ENCODE measurements around the gene C20orf202.

Gene C20orf202

DNA sequence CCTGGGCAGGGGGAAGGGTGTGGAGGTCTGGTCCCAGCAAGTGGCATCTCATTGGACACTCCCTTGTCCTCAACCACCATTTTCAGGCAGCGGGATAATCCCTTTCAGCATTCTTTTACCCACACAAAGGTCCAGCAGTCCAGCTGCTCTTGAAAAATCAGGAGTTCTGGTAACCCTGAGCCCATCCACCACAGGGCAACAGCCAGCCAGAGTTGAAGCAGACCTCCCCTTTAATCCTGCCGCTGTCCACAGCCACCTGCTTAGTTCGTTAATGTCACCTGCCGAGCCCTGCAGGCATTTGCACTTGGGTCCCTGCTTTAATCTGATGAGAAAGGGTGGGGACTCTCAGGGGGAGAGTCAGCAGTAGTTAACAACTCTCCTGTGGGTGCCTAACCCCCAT is 29.6 kb upstream of the C20orf202 start:
- TF ChIP-seq, protein P1, sequence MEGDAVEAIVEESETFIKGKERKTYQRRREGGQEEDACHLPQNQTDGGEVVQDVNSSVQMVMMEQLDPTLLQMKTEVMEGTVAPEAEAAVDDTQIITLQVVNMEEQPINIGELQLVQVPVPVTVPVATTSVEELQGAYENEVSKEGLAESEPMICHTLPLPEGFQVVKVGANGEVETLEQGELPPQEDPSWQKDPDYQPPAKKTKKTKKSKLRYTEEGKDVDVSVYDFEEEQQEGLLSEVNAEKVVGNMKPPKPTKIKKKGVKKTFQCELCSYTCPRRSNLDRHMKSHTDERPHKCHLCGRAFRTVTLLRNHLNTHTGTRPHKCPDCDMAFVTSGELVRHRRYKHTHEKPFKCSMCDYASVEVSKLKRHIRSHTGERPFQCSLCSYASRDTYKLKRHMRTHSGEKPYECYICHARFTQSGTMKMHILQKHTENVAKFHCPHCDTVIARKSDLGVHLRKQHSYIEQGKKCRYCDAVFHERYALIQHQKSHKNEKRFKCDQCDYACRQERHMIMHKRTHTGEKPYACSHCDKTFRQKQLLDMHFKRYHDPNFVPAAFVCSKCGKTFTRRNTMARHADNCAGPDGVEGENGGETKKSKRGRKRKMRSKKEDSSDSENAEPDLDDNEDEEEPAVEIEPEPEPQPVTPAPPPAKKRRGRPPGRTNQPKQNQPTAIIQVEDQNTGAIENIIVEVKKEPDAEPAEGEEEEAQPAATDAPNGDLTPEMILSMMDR (IDR thresholded peaks at IDR 0.05), result no peak

DNA sequence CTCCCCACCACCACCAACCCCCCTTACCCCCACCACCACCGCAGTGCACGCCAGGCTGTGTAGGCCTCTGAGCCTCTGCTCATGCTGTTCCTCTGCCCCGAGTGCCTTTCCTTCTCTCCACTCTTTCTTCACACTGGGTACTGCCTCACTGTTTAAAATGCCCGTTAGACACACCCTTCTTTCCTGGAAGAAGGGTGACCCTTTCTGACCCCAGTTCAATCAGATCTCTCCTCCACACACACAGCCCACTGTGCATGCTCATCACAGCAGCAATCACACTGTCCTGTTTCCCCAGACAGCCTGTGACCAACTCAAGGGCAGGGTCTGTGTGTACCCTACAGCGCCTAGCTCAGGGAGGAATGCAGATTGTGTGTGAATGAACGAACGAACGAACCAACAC is 28.5 kb upstream of the C20orf202 start:
- TF ChIP-seq, protein P1 (IDR thresholded peaks at IDR 0.05), result no peak

DNA sequence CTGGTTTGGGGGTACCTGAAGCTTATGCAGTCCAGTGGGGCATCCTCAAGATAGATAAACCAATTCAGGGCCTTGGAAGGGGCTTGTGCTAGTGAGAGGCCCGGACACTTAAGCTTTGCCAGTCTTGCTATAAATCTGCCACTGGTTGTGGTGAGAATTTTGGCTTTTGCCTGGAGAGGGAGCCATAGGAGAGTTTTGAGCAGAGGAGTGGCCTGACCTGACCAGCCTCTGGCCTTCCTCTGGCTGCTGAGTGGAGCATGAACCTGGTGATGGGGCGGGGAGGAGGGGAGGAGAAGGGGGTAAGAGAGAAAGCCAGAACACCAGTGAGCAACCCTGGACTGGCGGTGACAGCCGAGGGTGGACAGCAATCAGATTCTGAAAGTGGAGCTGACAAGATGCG is 25.6 kb upstream of the C20orf202 start:
- TF ChIP-seq, protein P1 (IDR thresholded peaks at IDR 0.05), result no peak

DNA sequence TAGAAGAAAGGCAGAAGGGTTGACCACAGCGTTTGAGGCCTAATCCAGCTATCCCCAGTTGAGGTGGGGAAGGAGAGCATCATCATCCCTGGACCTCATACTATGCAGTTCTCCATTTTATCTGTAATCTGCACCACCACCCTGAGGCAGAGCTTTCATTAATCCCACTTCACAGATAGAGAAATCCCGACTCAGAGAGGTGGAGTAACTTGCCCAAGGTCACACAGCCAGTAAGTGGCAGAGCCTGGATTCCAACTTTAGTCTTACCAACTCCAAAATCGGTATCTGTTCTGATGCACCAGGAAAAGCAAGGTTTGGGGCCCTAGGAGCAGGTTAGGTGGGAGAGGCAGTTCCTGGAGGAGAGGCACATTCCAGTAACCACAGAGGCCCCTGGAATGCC is 25.2 kb upstream of the C20orf202 start:
- TF ChIP-seq, protein P1 (IDR thresholded peaks at IDR 0.05), result no peak

DNA sequence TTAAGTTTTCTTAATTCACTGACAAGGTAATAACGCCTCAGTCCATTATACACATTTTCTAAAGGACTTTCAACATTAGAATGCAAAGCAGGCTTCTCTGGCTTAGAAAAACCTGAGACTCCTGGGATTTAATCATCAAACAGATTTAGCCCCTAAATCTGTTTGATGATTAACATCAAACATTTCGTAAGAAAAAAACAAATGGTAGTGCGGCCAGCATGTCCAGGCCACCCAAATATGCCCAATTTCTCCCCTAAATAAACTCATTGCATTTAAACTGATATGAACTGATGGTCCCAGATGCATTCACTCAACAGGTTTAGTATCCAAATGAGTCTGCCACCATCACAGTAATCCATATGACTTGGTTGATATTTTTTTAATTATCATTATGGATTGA is 24.6 kb upstream of the C20orf202 start:
- TF ChIP-seq, protein P1 (IDR thresholded peaks at IDR 0.05), result no peak

DNA sequence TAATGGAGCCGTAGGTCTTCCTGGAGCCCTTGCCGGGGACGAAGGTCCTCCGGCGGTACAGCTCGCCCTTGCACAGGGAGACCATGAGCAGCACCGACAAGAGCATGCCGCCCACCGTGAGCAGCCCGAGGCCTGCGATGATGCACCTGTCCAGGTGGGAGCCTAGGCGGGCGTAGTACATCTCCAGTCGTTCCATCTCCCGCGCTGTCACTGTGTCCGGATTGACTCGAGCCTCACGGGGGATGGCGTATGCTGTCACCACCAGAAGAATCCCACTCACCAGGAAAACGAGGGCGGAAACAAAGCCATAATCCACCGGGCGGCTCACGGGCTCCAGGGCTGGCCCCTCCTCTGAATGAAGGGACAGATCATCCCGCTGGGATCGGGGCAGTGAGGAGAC is 22.3 kb upstream of the C20orf202 start:
- TF ChIP-seq, protein P1 (IDR thresholded peaks at IDR 0.05), result no peak

DNA sequence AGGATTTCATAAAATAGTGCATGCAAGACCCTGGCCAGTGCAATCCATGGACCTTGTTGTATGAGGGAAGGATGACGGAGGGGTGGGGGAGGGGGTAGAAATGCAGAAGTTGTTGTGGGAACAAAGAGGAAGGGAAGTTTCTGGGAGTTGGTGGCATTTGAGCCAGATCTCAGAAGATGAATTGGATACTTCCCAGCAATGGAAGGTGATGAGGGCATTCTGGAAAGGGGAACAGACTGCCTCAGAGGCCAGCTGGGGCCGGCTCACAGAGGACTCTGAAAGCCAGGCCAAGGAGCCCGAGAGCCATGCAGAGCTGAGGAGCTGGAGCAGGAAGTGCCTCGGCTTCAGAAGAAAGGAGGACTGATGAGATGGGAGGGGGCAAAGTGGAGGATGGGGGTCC is 21.1 kb upstream of the C20orf202 start:
- TF ChIP-seq, protein P1 (IDR thresholded peaks at IDR 0.05), result no peak

DNA sequence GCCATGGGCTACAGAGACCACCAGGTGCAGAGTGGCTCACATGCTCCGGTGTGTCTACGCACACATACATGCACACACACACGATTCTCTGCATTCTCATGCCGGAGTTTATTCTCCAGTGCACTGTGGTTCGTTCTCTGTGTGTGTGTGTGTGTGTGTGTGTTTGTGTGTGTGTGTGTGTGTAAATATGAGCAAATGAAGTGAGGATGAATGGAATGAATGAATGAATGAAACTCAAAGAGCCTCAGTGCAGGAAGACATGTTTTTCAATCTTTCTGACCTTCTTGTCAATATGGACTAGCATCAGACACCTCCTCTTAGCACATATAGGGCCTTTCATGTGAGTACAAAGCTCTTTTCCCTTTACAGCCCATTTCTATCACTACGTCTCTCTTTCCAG is 20.1 kb upstream of the C20orf202 start:
- TF ChIP-seq, protein P1 (IDR thresholded peaks at IDR 0.05), result no peak

Measured in LNCAP (cell line).